Endothelial cell (in vitro differentiated cells): ENCODE results near the gene CD160. TPM values are rescaled to one million over a fixed set of nuclear protein-coding genes. Genes with fewer than 3 reads are reported as not detected.

Source experiments
- DNase-seq: peaks from one replicate; pipeline ENCODE4 v3.0.0; 2021; ENCODE audit warnings: low spot score
- H3K27ac Mint-ChIP-seq: one replicate; pipeline ENCODE4 v1.8.0; 2021; ENCODE audit warnings: mixed read lengths, inconsistent platforms; ENCODE audit not compliant: unreplicated experiment
- H3K27me3 Mint-ChIP-seq: one replicate; pipeline ENCODE4 v1.8.0; 2021; ENCODE audit warnings: mild to moderate bottlenecking, moderate library complexity, mixed read lengths, inconsistent platforms; ENCODE audit not compliant: unreplicated experiment
- H3K36me3 Mint-ChIP-seq: one replicate; pipeline ENCODE4 v1.8.0; 2021; ENCODE audit warnings: mild to moderate bottlenecking, low read depth, mixed read lengths, inconsistent platforms; ENCODE audit not compliant: unreplicated experiment
- H3K4me1 Mint-ChIP-seq: one replicate; pipeline ENCODE4 v1.8.0; 2021; ENCODE audit warnings: mild to moderate bottlenecking, mixed read lengths, inconsistent platforms; ENCODE audit not compliant: unreplicated experiment
- H3K4me3 Mint-ChIP-seq: one replicate; pipeline ENCODE4 v1.8.0; 2021; ENCODE audit warnings: mild to moderate bottlenecking, mixed read lengths, inconsistent platforms; ENCODE audit not compliant: unreplicated experiment
- H3K9me3 Mint-ChIP-seq: one replicate; pipeline ENCODE4 v1.8.0; 2021; ENCODE audit warnings: mixed read lengths, inconsistent platforms; ENCODE audit not compliant: unreplicated experiment
- total RNA-seq: library from RNA; stranded (reverse); fragmentation: NEBNext Ultra II Directional; extraction: Animal tissue kit (Norgen Biotek cat#: 25700); gene quantifications from one replicate; pipeline ENCODE4 v1.2.1, GENCODE V29; 2021; ENCODE audit not compliant: unreplicated experiment
- TF ChIP-seq, protein P1 (sequence below): fragments of 200-600 bp; sonication (generic); IDR thresholded peaks from one replicate; pipeline ENCODE4 v1.5.0; 2021; ENCODE audit warnings: antibody characterized with exemption; ENCODE audit not compliant: unreplicated experiment

CD160 gene
- total RNA-seq, 1 donor from 2014 or later = not detected

DNA sequence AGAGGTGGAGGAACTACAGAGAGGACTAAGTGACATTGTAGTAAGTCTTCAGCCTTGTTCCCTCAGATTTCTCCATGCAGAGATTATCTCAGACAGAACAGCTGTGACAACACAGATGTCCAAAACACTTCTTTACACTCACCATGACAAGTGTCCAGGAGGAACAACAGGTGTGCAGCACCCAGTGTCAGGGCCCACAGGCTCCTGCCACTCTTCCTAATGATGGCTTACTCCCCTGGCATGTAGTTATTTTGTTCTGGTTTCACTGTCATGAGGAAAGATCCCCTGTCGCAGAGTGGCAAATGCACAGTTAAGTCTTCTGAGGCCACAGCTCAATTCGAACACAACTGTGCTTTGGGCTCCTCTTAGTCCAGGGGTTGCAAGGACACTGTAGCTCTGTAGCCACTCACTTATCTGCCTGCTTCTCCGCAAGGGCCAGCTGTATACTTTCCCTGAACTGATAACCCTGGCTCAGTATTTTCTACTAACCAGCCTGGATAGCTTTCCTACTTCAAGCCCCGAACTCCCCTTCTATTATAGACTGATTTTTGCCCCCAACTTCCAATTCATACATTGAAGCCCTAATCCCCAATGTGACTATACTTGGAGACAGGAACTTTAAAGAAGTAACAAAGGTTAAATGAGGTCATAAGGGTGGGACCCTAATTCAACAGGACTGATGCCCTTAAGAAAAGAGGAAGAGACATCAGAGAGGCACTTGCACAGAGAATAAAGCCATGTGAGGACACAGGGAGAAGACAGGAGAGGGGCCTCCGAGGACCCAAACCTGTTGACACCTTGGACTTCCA, 23.3 kb upstream of the CD160 start:
- Mint-ChIP-seq H3K4me3 (no peak overlapping the region), H3K36me3 (peaks cover 4% of the 10 kb centered on the region)

DNA sequence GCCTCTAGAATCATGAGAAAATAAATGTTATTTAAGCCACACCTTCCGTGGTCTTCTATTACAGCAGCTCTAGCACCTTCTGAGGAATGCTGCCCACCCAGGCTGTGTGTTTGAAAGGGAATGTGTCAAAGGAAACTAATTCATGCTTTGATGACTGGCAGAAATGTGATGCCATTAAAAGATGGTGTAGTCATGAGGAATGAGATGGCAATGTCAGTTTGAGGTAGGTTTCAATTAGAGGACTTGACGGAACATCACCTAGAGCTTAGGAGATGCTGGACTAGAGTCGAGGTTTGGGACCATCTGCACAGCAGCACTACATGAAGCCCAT, 22.7 kb upstream of the CD160 start:
- H3K36me3 Mint-ChIP-seq = peaks cover 4% of the 10 kb centered on the region
- DNase-seq = no peak
- H3K4me3 Mint-ChIP-seq = no peak overlapping the region
- no peaks in the 10 kb centered on the region for H3K4me1 Mint-ChIP-seq
- H3K27ac Mint-ChIP-seq = no peak overlapping the region
- no peaks in the 10 kb centered on the region for H3K9me3 Mint-ChIP-seq
- no peaks in the 10 kb centered on the region for H3K27me3 Mint-ChIP-seq
- TF ChIP-seq, protein P1, sequence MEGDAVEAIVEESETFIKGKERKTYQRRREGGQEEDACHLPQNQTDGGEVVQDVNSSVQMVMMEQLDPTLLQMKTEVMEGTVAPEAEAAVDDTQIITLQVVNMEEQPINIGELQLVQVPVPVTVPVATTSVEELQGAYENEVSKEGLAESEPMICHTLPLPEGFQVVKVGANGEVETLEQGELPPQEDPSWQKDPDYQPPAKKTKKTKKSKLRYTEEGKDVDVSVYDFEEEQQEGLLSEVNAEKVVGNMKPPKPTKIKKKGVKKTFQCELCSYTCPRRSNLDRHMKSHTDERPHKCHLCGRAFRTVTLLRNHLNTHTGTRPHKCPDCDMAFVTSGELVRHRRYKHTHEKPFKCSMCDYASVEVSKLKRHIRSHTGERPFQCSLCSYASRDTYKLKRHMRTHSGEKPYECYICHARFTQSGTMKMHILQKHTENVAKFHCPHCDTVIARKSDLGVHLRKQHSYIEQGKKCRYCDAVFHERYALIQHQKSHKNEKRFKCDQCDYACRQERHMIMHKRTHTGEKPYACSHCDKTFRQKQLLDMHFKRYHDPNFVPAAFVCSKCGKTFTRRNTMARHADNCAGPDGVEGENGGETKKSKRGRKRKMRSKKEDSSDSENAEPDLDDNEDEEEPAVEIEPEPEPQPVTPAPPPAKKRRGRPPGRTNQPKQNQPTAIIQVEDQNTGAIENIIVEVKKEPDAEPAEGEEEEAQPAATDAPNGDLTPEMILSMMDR = no peak

More for the DNA sequence above, 23.3 kb upstream of the CD160 start:
- Mint-ChIP-seq H3K4me1 (no peaks in the 10 kb centered on the region), H3K27me3 (no peaks in the 10 kb centered on the region), H3K9me3 (no peaks in the 10 kb centered on the region), H3K27ac (no peak overlapping the region)
- TF ChIP-seq, protein P1 = no peak
- no peak for DNase-seq

DNA sequence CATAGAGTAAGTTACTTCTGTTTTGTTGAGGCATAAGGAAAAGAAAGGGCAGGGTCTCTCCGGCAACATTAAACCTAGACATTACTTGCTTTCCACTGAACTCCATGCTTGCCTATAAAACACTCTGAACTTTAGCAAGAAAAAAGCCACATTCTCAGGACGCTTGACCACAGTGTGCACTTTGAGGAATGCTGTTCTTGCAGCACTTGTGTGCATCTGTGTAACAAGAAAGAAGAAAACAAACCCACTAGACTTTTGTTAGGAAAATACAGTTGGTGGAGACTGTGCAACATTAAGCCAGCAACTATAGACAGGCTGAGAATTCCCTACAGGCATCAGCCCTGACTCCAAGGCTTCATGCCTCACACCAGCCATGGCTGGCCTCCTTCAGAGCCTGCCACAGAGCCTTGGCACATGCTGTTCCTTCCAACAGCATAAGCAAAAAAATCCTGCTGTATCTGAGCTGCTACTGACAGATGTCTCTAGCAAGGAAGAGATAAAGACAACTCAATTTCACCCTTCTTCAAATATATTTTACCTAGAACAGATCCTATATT, 17.9 kb upstream of the CD160 start:
- Mint-ChIP-seq H3K36me3 (no peaks in the 10 kb centered on the region), H3K4me1 (no peaks in the 10 kb centered on the region), H3K4me3 (no peak overlapping the region), H3K9me3 (no peaks in the 10 kb centered on the region), H3K27me3 (no peaks in the 10 kb centered on the region), H3K27ac (no peak overlapping the region)
- TF ChIP-seq, protein P1 = no peak
- no peak for DNase-seq

DNA sequence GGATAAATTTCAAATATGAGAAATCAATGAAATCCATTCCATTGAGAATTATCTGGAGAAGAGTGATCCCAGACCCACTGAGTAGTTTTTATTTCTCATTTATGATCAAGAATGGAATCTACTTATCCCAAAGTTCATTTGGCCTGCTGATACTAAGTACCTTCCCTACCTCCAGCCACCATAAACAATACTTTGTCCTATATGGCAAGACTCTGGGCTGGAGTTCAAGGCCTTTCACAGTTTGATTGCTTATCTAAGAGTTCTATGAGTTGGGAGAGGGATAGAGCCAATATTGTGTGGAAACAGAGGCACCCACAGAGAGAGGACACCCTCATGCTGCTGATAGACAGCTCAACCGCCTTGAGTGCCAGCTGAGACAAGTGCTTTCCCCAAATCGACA, 17.2 kb upstream of the CD160 start:
- no peaks in the 10 kb centered on the region for H3K4me1 Mint-ChIP-seq
- H3K27ac Mint-ChIP-seq = no peak overlapping the region

DNA sequence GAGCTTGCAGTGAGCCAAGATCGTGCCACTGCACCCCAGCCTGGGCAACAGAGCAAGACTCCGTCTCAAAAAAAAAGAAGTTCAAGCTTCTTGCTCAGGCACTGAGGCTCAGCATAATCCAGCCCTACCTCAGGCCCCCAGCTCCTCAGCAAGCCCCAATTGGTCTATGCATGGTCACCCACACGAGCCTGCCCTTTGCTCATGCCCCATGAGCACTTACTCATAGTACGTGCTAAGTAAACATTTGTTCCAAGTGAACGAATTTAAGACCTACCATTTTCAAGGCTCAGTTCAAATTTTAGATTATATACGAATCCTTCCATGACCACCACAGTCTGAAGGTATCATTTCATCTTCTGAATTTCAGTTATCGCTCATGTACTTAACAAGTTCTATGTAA, 16.5 kb upstream of the CD160 start:
- Mint-ChIP-seq H3K27me3 (no peaks in the 10 kb centered on the region), H3K36me3 (no peaks in the 10 kb centered on the region), H3K9me3 (no peaks in the 10 kb centered on the region), H3K4me1 (no peaks in the 10 kb centered on the region), H3K27ac (no peak overlapping the region), H3K4me3 (no peak overlapping the region)
- TF ChIP-seq, protein P1 = no peak
- DNase-seq = no peak

More for the DNA sequence above, 17.2 kb upstream of the CD160 start:
- Mint-ChIP-seq H3K9me3 (no peaks in the 10 kb centered on the region), H3K36me3 (no peaks in the 10 kb centered on the region), H3K27me3 (no peaks in the 10 kb centered on the region), H3K4me3 (no peak overlapping the region)
- DNase-seq = no peak
- TF ChIP-seq, protein P1 = no peak
